ENCODE results near the gene ST3GAL4.

GRCh38 chr11:126391970-126392632 lies 36.6 kb downstream of the ST3GAL4 start:
- no peak for TF ChIP-seq CTCF (conservative IDR thresholded peaks at IDR 0.05)
- no peak for TF ChIP-seq ZFX (IDR thresholded peaks at IDR 0.05)
